Stimulated activated CD4-positive, alpha-beta T cell treated with anti-CD3 and anti-CD28 coated beads, Interleukin-1b, Interleukin-23, amount 100 ng/mL, for 1 hour (primary cell): ENCODE data around the gene CHMP4A.
"Not testable (repeated sequence)": the region's sequence is repeated elsewhere in the genome, so short reads cannot be mapped to it uniquely, and the experiment has no call there.

ENCODE experiments used
- DNase-seq, 2 donors: peaks; one replicate each; pipeline ENCODE4 v3.0.0-alpha.2; 2020; ENCODE audit warnings: low read depth in 2 of 2

The CHMP4A gene

DNA sequence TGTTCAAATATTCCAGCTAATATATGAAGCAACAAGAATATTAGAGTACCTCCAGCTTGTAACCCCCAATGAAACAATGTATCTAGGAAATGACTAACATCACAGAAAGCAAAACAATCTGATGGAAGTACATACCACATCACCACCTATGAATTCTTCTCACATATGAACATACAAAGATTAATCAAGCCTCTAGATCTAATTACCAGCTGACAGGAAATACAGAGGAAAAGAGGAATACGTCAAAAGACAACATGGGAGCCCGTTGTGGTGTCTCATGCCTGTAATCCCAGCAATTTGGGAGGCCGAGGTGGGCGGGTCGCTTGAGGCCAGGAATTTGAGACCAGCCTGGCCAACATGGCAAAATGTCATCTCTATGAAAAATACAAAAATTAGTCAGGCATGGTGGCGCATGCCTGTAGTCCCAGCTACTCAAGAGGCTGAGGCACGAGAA lies 11.4 kb upstream of the CHMP4A start:
- DNase-seq: no peak

DNA sequence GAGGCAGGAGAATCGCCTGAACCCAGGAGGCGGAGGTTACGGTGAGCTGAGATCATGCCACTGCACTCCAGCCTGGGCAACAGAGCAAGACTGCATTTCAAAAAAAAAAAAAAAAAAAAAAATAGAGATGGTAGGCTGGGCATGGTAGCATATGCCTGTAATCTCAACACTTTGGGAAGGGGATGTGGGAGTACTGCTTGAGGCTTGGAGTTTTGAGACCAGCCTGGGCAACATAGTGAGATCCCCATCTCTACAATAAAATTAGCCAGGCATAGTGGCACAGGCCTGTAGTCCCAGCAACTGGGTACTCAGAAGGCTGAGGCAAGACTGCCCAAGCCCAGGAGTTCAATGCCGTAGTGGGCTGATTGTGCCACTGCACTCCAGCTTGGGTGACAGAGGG lies 9.7 kb upstream of the CHMP4A start:
- DNase-seq: not testable (repeated sequence)

DNA sequence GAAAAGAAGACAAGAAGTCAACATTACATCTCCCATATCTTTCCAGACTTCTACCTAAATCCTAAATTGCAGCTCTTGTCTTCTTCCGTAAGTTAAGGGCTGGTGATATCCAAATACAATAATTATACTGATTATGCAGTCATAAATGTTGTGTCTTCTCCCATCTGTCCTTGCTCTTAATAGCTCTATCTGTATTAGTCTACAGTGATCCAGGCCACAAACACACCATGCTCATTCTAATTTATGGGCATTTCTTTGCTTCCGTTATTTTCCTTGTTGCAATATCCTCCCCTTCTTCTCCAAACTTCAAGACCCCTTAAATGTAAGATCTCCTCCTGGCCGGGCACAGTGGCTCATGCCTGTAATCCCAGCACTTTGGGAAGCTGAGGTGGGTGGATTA lies 6.2 kb upstream of the CHMP4A start:
- no peak for DNase-seq

DNA sequence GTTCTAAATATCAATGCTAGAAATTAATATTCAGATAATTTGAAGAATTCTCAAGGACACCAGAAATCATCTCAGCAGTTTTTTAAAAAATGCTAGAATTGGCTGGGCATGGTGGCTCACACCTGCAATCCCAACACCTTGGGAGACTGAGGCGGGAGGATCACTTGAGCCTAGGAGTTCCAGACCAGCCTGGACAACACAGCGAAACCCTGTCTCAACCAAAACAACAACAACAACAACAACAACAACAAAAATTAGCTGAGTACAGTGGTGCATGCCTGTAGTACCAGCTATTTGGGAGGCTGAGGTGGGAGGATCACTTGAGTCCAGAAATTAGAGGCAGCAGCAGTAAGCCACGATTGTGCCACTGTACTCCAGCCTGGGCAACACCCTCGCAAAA lies 5.8 kb upstream of the CHMP4A start:
- DNase-seq: no peak

DNA sequence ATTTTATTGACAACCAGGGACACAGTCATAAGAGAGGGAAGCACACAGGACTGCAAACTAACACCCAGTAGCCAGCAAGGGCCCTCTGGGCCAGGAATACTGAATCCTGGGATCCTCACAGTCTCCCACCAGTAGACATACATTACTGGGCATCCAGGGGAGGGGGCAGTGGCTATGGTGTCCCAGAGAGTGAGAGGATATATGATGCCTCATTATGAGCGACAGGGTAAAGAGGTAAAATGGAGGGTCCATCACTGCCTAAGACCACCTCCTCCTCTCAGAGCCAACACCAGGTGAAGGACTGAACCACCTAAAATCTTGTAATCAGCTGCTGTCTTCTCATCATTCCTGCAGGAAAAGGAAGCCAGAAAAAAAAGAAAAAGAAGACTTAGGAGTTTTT lies 3.6 kb upstream of the CHMP4A start:
- DNase-seq: not testable (repeated sequence)

DNA sequence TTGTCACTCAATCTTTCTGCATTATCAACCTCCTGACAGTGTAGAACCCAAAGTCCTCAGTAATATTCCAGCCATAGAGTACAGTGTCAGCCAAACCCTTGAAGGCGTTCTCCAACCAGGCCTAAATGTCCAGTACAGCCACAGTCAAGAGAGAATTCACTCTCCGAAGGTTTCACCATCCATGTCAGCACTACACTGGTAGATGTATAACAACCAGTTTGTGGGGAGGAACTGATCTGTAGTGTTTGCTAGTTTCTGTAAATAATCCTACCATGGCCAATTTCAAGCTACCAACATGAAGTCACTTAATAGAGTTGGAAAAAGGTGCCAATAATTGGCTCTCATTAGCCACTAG lies 3.0 kb upstream of the CHMP4A start:
- no peak for DNase-seq

DNA sequence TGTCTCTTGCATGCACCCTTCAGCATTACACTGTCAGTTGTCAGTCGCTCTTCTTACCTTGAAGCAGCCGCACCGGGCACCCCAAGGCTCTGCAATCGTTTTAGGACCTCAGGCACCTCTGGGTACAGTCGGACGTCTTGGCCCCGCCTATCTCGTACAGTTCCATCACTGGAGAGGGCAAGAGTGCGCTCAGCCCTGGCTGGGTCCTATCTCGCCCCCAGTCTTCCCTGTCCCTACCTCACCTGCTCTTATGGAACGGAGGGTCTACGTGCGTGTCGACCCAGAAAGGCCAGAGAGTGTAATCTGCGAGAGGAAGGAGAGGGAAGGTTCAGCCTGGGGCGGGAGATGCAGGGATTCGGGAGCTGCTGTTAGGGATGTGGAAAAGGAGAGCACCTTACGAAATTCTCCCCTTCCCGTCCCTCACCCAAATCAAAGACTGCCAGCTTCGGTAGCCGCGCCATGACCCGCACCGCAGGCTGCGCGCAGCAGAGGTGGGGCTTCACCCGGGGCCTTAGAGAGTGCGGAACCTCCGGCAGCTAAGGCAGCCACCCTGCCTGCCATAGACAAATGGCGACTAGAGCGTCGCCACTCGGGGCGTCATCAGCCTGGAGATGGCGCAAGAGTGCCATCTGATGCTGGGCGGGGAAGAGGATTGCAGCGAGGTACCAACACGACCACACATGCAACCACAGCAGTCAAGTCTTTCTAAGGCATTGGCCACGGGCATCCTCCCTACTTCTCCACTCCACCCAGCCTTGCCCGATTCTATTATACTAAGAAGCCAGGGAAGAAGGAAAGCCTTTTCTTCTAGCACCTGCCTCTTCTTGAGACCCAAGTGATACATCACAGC lies 2.4 kb upstream of the CHMP4A start, which contains the start of gene MDP1:
Gene MDP1 (minus strand): TSS at position 572 of the 850 bp plus-strand sequence. CDS start 111 bp downstream, at position 461.
- DNase-seq: peak; percentile 57 to 59

DNA sequence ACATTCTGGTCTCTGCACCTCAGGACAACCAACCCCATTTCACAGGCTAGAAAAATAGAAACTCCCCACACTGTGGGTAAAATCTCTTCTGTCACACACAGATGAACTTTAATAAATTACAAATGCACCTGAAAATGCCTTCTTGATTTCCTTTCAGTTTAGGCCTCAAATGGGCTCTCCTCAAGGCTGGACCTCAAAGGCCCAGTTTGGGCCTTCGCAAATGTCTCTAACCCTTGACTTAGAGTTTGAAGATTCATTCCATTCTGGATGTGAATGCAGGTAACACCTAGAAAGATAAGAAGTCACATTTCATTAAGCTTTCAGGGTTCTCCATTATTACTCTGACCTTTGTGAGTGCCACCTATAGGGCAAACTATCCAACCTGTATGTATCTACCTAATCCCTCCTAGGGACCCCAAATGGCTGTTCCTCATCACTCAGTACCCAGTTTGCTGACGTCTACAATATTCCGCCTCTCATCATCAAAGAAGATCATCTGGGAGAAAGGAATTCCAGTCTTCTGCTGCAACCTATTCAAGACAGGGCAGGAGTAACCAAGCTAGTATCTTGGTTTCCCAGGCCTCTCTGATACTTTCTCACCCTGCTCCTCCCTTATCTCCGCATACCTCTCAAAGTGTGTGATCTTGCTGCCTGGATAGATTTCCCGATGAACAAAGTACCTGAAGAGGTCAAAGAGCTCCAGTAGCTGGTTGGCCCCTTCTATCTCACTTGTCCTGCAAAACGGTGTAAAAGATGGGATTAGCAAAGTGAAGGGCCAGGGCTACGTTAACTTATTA lies 776 bp upstream of the CHMP4A start:
- no peak for DNase-seq

DNA sequence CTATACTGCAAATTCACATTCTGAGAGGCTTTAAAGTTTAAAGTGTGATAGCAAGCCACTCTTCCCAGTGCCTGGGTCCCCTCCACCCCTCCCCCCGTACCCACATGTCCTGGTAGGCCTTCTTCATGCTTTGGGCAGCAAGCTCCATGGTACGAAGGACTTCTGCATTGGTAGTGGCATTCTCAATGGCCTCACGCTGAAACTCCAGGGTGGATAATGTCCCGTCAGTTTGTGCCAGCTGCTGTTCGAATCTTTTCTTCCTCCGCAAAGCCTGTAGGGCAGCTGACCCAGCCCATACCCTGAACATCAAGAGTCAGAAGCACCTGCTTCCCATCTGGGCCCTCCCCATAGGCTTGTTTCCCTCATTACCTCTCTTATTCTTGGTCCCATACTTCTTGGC lies 2.0 kb downstream of the CHMP4A start:
- no peak for DNase-seq

DNA sequence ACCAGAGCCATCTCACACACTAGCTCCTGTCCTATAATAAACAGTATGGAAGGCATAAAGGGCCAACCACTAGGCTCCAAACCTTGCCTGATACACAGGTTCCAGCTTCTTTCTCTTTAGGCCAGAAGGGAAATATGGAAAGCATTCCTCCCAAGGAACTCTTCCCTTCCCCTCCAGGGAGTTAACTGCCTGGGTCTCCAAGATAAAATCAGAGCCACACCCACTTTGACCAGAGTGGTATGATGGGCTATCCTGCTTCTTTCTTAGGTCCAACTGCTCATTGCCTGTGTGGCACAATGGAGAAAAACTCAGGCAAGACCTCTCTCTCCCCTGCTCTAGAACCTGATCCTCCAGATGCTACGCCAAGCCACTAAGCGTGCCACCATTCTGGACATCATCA lies 5.7 kb downstream of the CHMP4A start:
- DNase-seq: no peak

DNA sequence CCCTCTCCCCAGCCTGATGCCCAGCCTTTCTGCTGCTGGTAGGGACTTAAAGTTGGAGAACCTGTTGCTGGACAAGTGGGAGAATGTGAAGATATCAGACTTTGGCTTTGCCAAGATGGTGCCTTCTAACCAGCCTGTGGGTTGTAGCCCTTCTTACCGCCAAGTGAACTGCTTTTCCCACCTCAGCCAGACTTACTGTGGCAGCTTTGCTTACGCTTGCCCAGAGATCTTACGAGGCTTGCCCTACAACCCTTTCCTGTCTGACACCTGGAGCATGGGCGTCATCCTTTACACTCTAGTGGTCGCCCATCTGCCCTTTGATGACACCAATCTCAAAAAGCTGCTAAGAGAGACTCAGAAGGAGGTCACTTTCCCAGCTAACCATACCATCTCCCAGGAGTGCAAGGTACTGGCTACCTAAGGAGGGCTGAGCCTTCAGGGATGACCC lies 6.2 kb downstream of the CHMP4A start:
- no peak for DNase-seq

DNA sequence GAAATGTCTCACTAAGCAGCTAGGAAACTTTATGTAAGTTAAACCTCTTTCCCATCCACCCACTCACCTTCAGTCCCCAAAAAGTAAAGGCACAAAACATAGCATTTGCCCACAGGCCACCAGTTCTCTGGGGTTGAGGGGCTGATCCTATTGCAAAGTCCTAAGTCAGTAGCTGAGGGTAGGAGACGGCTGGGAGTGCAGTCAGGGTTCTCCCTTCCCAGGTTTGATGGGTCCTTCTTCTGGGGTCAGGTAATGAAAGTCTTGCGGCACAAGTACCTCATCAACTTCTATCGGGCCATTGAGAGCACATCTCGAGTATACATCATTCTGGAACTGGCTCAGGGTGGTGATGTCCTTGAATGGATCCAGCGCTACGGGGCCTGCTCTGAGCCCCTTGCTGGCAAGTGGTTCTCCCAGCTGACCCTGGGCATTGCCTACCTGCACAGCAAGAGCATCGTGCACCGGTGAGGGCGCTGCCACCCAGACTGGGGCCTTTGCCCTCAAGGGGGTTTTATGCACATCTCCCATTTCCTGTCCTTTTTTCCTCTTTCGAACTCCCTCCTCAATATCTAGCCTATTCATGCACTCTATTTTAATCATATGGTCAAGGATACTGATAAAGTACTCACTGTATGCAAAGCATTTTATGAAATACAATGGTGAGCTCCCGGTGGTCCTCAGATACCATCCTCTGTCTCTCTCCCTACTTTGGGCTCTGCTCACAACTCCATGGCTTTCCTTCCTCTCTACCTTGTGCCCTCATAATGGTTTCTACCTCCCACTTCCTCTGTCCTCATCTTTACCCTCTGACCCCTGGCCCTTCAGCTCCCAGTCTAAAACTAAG lies 6.8 kb downstream of the CHMP4A start:
- no peak for DNase-seq

DNA sequence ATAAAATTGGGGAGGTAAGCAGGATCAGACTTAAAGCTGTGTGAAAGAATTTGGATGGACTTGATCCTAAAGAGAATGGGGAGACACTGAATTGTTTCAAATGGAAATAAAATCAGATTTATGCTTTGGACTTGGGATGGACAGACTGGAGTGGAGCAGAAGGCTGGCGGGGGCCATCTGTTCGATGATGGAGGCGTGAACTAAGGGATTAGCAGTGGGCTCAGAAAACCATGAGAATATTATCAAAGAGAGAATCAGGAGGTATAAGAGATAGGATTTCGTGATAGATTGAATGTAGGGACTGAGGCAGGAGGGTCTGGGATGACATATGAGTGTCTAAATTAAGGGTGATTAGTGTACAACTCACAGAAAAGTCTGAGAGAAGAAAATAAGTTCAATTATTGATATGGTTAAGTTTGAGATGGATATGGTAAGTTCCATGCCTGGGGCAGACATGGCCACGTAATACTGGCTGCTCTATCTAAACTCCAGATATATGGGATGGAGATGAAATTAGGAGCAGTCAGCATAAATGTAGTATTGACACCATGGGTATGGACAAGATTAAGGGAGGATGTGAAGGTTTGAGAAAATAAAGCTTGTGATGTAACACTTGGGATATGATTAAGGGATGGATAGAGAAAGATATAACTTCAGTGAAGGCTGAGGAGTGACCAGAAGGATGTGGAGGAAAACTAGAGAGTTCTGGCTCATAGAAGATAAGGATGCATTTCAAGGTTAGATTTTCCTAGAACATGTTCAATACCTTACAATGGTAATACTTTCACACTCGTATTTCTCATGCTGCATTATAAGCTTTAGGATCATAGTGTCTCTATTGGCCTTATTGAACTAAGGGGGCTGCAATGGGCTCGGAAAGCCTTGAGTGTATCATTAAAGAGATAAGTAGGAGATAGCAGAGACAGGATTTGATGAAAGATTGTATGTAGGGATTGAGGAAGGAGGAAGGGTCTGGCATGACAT lies 8.8 kb downstream of the CHMP4A start:
- no peak for DNase-seq

DNA sequence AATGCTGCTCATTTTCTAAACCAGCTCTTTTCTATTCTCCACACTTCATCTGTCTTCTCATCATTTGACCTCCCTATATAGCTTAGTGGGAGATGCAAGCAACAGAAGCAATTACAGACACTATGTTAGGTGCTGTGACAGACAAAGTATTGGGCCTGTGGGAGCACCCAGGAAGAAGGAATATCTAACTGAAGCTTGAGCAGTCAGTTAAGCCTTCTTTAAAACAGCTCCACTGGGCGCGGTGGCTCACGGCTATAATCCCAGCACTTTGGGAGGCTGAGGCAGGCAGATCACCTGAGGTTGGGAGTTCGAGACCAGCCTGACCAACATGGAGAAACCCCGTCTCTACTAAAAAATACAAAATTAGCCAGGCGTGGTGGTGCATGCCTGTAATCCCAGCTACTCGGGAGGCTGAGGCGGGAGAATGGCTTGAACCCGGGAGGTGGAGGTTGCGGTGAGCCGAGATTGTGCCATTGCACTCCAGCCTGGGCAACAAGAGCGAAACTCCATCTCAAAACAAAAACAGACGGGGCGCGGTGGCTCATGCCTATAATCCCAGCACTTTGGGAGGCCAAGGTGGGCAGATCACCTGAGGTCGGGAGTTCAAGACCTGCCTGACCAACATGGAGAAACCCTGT lies 9.9 kb downstream of the CHMP4A start:
- DNase-seq: not testable (repeated sequence)

DNA sequence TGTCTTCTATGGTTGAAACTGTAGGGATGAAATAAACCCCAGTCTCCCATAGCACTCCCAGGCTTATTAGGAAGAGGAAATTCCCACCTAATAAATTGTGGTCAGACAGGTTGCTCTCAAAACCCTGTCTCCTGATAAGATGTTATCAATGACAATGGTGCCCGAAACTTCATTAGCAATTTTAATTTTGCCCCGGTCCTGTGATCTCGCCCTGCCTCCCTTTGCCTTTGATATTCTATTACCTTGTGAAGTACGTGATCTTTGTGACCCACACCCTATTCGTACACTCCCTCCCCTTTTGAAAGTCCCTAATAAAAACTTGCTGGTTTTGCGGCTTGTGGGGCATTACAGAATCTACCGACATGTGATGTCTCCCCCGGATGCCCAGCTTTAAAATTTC lies 10.8 kb downstream of the CHMP4A start:
- not testable (repeated sequence) for DNase-seq

DNA sequence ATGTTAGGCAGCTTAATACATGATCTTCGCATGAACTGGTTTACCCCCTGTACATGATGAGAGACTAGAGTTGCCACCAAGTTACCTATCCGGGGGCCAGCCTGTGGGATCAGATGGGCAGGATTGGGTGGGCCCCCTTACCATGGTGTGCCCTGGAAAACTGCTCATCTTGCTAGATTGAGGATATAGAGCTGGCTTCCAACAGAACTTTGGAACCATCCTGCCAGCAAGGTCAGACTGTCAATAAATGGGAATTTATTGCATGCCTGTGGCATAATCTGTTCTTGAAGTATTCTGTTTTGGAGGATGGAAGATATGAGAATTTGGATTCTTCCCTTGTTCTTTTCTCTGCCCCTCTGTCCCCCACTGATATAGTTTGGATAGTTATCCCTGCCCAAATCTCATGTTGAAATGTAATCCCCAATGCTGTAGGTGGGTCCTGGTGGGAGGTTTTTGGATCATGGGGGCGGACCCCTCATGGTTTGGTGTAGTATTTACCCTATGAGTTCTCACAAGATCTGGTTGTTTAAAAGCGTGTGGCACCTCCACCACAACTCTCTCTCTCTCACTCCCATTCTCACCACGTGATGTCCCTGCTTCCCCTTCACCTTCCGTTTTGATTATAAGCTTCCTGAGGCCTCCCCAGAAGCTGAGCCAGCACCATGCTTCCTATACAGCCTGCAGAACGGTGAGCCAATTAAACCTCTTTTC lies 14.3 kb downstream of the CHMP4A start:
- DNase-seq: no peak

DNA sequence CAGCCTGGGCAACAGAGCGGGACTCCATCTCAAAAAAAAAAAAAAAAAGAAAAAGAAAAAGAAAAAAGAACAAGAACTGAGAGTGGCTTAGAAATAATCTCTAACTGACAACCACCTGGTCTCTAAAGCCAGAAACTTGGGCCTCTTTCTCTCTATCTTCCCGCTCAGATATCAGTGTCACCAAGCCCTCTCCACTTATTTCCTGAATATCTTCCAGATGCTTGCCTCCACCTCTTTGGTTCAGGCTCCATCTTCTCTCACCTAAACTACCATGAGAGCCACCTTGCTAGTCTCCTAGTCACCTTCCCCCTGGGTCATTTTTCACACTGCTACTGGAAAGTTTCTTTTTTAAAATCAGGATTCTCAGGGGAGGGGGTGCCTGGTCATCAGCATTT lies 16.2 kb downstream of the CHMP4A start:
- DNase-seq: no peak

DNA sequence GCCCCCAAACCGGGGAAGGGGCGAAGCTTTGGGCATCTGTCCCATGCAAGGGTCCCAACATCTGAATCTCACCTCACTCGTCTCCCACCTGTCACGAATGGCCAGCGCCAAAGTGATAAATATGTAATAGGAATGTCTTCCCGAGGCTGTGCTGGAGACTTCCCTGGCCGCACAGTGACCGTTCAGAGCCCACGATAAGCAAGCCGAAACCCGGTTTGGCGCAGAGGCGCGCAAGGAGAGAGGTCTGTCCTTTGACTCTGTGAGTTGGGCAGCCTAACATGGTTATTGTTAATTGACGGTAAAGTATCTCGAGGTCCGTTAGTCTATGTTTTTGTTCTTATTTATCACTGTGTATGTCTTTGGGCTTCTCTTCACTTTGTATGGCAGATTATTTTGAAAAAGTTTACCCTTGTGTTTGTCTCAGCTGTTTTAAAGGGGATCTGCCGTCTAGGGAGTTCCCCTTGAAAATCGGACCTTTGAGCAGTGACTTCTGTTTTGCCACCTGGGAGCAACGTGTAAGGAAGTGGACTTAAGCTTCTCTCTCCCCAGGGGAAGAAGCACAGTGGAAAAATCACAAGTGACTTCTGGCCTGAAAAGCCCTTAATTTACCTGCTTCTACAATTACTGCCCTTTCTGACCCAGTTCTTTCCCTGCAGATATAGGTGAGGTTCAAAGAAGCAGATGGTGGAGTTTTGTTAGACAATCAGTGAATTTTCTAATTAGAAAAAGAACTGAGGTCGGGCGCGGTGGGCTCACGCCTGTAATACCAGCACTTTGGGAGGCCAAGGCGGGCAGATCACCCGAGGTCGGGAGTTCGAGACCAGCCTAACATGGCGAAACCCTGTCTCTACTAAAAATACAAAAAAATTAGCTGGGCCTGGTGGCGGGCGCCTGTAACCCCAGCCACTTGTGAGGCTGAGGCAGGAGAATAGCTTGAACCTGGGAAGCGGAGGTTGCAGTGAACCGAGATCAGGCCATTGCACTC lies 16.9 kb downstream of the CHMP4A start:
- DNase-seq: no peak
